DND-41 (cell line): ENCODE measurements around the gene CD82.
A peak's percentile ranks its signal among the peaks of the same experiment; 100 is the strongest.

Experiments
- ATAC-seq: fragments of 200-7000 bp; cut with Tn5 transposase; 3 replicates; pipeline ENCODE4 v1.9.1; 2021; ENCODE audit warnings: low read depth; ENCODE audit not compliant: insufficient read depth
- DNase-seq: peaks from one replicate; pipeline ENCODE4 v3.0.0-alpha.2; 2020
- H2AFZ ChIP-seq: 2 replicates; pipeline ENCODE4 v1.6.0; 2012; ENCODE audit warnings: low read depth, low read length
- H3K27ac ChIP-seq: 2 replicates; pipeline ENCODE4 v1.5.1; 2012; ENCODE audit warnings: low read length, inconsistent platforms
- H3K27me3 ChIP-seq: fragments of 200-600 bp; sonication (generic); 2 replicates; pipeline ENCODE4 v1.6.0; 2012; ENCODE audit warnings: low read length, mild to moderate bottlenecking, inconsistent platforms; ENCODE audit not compliant: insufficient read depth, poor library complexity
- H3K36me3 ChIP-seq: 2 replicates; pipeline ENCODE4 v1.5.1; 2012; ENCODE audit warnings: low read length, inconsistent platforms; ENCODE audit not compliant: insufficient read depth
- H3K4me1 ChIP-seq: 2 replicates; pipeline ENCODE4 v1.5.1; 2012; ENCODE audit warnings: mild to moderate bottlenecking, low read length; ENCODE audit not compliant: insufficient read depth
- H3K4me2 ChIP-seq: 2 replicates; pipeline ENCODE4 v1.6.0; 2012; ENCODE audit warnings: mild to moderate bottlenecking, moderate library complexity, low read length, inconsistent platforms; ENCODE audit not compliant: insufficient read depth
- H3K4me3 ChIP-seq, 2 experiments: fragments of 200-600 bp in 1 of 2; shearing (Covaris generic) in 1 of 2; 2 replicates each; pipeline ENCODE4 v1.5.1; 2012 to 2016; ENCODE audit warnings: inconsistent platforms in 2 of 2, low read length in 2 of 2, mild to moderate bottlenecking in 2 of 2, low read depth in 1 of 2, moderate library complexity in 1 of 2
- H3K79me2 ChIP-seq: 2 replicates; pipeline ENCODE4 v1.6.0; 2012; ENCODE audit warnings: low read length, inconsistent platforms; ENCODE audit not compliant: insufficient read depth
- H3K9ac ChIP-seq: 2 replicates; pipeline ENCODE4 v1.6.0; 2012; ENCODE audit warnings: low read depth, mild to moderate bottlenecking, inconsistent platforms, low read length, moderate library complexity
- H3K9me3 ChIP-seq: 2 replicates; pipeline ENCODE4 v1.5.1; 2012; ENCODE audit warnings: low read length, moderate library complexity, mild to moderate bottlenecking, inconsistent platforms; ENCODE audit not compliant: insufficient read depth, severe bottlenecking
- H4K20me1 ChIP-seq: 2 replicates; pipeline ENCODE4 v1.6.0; 2012; ENCODE audit warnings: low read length; ENCODE audit not compliant: insufficient read depth
- CTCF ChIP-seq: IDR thresholded peaks from 2 replicates; pipeline ENCODE4 v1.5.1; 2012; ENCODE audit warnings: borderline replicate concordance, low read length, moderate library complexity, mild to moderate bottlenecking; ENCODE audit not compliant: poor library complexity, severe bottlenecking; ENCODE audit errors: extremely low read depth
- EZH2 ChIP-seq: IDR thresholded peaks from 3 replicates; pipeline ENCODE4 v1.6.1; 2012; ENCODE audit warnings: borderline replicate concordance, low read depth, mild to moderate bottlenecking, moderate library complexity, low read length, inconsistent platforms; ENCODE audit not compliant: severe bottlenecking

CD82 gene

GRCh38 chr11:44595006-44595405, 29.5 kb downstream of the CD82 start:
- Histone ChIP-seq H3K27me3 (no peaks in the 10 kb centered on the region), H3K9me3 (no peaks in the 10 kb centered on the region), H3K27ac (peak overlapping the region; percentile 16), H3K4me1 (peaks cover 17% of the 10 kb centered on the region), H4K20me1 (peaks cover 66% of the 10 kb centered on the region), H3K4me2 (no peak overlapping the region), H3K4me3 (no peak overlapping the region), H3K36me3 (peaks cover 83% of the 10 kb centered on the region), H3K9ac (no peak overlapping the region), H2AFZ (no peak overlapping the region), H3K79me2 (peaks cover 15% of the 10 kb centered on the region; the same call in 1 of the 2 replicates)
- ATAC-seq (no peak), DNase-seq (no peak)
- TF ChIP-seq CTCF = no peak

- peaks cover 11% of the 10 kb centered on the region; the same call in 1 of the 2 replicates for H3K79me2 ChIP-seq
- peaks cover 65% of the 10 kb centered on the region for H4K20me1 ChIP-seq
- H3K36me3 ChIP-seq = peaks cover 88% of the 10 kb centered on the region
- peaks cover 17% of the 10 kb centered on the region for H3K4me1 ChIP-seq
- H3K27me3 ChIP-seq = no peaks in the 10 kb centered on the region
- H3K4me2 ChIP-seq = no peak overlapping the region
- H3K4me3 ChIP-seq = no peak overlapping the region
- DNase-seq (no peak), ATAC-seq (no peak)
- TF ChIP-seq CTCF (no peak), EZH2 (no peak)
- H2AFZ ChIP-seq = no peak overlapping the region
- peak overlapping the region; percentile 45; the same call in 1 of the 2 replicates for H3K27ac ChIP-seq
- H3K9me3 ChIP-seq = no peaks in the 10 kb centered on the region
- H3K9ac ChIP-seq = no peak overlapping the region
Measured at GRCh38 chr11:44595964-44596381, 30.5 kb downstream of the CD82 start.

- Histone ChIP-seq H3K9ac (no peak overlapping the region), H2AFZ (no peak overlapping the region), H3K4me2 (no peak overlapping the region), H3K79me2 (peaks cover 7% of the 10 kb centered on the region; the same call in 1 of the 2 replicates), H3K27me3 (no peaks in the 10 kb centered on the region), H3K9me3 (no peaks in the 10 kb centered on the region), H3K4me1 (peaks cover 17% of the 10 kb centered on the region), H4K20me1 (peaks cover 59% of the 10 kb centered on the region), H3K27ac (peak overlapping the region; percentile 45), H3K4me3 (no peak overlapping the region), H3K36me3 (peaks cover 89% of the 10 kb centered on the region)
- peak; percentile 64 for DNase-seq
- peak; percentile 79 for ATAC-seq
- TF ChIP-seq EZH2 = no peak
Measured at GRCh38 chr11:44596525-44597276, 31.2 kb downstream of the CD82 start.

DNA sequence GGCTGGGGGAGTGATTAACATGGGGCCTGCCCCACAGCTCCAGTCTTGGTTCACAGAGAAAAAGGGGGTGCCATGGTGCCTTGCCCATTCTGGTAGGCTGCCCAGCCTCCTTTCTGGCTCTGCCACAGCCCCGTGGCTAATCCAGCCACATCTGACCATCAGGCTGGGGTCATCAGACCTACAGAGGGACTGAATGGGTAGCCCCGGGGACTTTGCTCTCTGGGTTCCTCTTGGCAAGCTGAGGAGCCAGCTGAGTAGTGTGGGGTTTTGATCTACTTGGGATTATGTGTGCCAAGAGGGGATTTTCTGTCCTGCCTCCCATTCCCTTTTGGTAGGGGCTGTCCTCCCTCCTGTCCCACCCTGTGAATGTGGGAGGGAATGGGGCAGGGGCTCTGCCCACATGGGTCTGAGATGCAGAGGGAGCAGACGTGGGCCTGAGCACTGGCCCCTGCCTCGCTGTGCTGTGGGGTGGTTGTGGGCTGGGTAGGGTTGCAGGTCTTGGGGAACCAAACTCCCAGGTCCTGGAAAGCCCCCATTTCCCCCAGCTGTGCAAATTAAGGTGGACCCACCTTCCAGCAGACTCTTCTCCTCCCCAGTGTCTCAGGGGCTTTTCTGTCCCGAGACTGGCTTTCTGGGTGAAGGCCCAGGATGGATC, 32.0 kb downstream of the CD82 start:
- TF ChIP-seq CTCF (no peak), EZH2 (no peak)
- ATAC-seq (no peak), DNase-seq (no peak)
- H2AFZ ChIP-seq = no peak overlapping the region
- H3K27ac ChIP-seq = peak overlapping the region; percentile 45; the same call in 1 of the 2 replicates
- no peaks in the 10 kb centered on the region for H3K27me3 ChIP-seq
- no peak overlapping the region for H3K4me2 ChIP-seq
- H4K20me1 ChIP-seq = peaks cover 56% of the 10 kb centered on the region
- peaks cover 17% of the 10 kb centered on the region for H3K4me1 ChIP-seq
- peaks cover 90% of the 10 kb centered on the region for H3K36me3 ChIP-seq
- H3K9ac ChIP-seq = no peak overlapping the region
- H3K79me2 ChIP-seq = peaks cover 3% of the 10 kb centered on the region; the same call in 1 of the 2 replicates
- no peaks in the 10 kb centered on the region for H3K9me3 ChIP-seq
- no peak overlapping the region for H3K4me3 ChIP-seq
